AML-193 (cell line): ENCODE results near the gene CYSRT1.
"Not testable (repeated sequence)": the region's sequence is repeated elsewhere in the genome, so short reads cannot be mapped to it uniquely, and the experiment has no call there.

Experiments
- DNase-seq, 2 experiments: peaks; one replicate each; lab custom pipeline; 2025; lab: John Stamatoyannopoulos, UW

Gene CYSRT1

DNA sequence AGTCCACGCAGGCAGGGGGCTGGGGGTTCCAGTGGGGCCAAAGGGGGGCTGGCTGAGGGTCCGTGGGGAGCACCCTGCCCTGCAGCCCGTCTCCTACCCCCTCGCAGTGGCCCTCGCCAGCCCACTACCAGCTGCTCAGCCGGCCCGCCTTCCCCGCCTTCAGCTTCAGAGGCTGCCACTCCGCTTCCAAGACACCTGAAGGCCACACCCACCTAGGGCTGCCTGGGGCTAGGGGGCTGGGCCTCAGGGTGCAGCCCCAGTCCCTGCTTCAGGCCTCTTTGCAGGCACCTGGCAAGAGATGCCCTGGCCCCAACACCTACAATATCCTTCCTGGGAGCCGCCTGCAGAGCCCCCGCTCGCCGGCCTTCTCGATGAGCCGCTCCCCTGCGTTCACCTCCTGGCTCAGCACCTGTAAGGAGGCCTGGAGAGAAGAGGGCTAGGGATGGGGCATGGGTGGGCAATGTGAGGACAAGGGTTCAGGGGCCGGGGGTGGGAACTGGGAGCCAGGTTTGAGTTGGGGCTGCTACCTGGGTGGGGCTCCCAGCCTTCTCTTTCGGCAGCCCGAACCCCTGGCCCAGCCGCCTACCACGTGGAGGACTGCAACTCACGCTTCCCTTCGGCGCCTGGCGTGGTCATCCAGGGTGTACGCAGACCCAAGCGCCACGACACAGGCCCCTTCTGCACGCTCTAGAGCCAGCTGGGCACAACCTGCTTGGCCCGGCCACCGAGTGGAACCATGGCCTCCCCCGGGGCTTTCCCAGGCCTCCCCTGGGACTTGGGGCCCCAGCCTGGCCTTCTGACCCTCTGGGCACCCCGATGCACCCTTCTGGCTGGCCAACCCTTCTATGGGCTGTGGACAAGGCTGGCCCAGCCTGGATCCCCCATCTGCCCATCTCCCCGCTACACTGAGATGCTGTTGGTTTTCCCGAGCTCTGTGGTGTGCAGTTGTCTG, 27.9 kb downstream of the CYSRT1 start:
- no peak for DNase-seq

DNA sequence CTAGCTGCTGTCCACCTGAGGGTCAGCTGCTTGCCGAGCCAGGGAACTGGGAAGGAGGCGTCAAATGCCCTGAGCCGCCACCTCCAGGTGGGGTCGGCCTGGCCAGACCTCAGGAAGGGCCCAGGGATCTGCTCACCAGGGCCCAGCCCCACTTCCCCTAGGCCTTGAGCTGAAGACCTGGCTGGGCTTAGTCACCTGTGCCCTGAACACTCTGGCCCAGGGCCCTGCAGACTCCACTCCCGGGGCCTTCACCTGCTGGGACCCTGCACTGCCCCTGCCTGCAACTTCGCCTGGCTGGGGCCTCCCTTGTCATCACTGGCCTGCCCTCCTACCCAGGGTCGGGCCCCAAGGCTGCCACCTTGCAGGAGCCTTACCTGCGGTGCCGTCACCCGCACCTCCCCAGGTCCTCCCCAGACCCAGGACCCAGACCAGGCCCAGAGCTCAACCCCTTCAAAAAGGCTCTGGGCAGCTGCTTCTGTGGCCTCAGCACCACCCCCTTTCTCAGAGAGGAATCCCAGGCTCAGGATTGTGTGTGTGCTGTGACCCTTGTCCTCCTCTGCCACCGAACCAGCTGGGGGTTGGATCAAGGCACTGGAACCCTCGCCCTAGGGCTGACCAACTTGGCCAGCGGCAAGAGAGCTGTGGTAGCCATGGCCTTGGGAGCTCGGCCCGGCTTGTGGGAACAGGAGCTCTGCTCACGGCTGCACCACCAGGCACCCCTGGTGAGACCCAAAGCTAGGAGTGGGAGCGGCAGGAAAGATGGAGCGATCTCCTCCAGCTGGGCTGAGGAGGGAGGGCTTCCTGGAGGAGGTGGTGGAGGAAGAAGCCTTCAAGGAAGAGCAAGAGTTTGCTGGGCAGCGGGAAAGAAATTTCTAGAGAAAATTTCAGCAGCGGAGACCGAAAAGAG, 29.0 kb downstream of the CYSRT1 start:
- no peak for DNase-seq

DNA sequence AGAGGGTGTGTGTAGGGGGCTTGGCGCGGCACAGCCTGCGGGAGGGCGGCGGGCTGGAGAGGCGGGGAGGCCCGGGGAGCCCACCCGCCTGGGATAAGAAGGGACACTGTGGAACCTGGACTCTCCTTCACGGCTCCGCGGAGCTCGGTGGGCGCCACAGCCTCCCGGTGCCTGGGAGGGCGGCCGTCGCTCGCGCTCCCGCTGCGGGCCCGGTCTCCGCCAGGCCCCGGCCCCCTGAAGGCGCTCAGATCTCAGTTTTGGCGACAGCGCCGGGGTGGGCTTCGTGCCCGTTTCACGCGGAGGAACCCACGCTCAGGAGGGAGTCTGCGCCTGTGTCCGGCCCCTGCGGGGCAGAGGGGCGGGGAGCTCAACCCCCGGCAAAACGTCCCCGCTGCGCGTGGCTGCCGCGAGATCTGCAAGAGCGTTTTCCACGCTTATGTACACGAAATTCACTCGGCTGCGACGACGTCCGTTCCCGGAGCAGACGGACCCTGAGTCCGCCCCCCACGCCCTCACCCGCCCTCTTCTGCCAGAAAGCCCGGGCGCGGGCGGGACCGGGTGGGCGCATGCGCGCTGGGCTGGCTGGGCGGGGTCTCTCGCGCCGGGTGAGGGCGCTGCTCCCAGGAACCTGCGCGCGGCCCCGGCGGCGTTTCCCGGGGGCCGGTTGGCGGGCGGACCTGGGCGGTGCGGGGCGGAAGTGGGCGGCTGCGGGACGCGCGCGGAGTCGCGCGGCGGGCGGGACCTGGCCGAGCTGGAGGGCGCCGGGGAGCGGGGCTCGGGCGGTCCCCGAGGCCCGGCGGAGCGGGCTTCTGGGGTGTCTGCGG, 29.9 kb downstream of the CYSRT1 start, which contains the start of gene NELFB:
NELFB (plus strand) TSS at position 704 of the 824 bp plus-strand sequence.
- peak; percentile 54 to 68 for DNase-seq

DNA sequence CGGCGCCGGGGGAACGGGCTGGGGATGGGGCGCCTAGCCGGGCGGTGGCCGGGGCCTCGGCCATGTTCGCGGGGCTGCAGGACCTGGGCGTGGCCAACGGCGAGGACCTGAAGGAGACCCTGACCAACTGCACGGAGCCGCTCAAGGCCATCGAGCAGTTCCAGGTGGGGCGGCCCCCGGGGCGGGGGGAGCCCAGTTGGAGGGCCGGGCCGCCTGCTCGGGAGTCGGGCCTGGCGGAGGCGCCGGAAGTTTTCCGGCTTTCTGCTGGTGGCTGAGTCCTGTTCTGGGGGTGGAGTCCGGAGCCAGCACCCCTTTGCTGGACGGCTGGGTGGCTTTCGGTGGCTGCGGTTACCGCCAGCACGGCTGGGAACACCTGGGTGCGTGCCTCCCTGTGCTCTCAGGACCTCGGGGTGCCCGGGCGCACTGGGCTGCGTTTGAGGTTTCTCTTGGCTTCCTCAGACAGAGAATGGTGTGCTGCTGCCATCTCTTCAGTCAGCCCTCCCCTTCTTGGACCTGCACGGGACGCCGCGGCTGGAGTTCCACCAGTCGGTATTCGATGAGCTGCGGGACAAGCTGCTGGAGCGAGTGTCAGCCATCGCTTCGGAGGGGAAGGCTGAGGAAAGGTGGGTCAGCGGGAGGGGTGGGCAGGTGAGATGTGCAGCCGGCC, 30.6 kb downstream of the CYSRT1 start:
- peak in 1 of 2 experiments; percentile 13 for DNase-seq

DNA sequence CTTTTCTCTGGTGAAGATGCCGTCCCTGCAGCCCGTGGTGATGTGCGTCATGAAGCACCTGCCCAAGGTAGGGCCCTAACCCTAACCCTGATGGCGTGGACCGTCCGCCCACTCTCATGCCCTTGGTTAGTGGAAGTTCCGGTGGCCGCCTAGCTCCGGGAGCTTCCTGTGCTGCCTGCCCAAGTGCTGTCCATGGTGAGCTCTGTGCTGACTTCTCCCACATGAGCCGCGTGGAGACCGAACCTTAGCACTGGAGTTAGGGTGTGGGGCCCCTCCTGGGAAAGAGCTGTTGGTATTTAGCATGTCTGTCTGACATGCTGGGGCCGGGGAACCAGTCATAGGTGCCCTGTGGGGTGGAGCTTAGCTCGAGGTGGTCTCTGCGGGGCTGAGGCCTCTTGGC, 31.4 kb downstream of the CYSRT1 start:
- no peak for DNase-seq

DNA sequence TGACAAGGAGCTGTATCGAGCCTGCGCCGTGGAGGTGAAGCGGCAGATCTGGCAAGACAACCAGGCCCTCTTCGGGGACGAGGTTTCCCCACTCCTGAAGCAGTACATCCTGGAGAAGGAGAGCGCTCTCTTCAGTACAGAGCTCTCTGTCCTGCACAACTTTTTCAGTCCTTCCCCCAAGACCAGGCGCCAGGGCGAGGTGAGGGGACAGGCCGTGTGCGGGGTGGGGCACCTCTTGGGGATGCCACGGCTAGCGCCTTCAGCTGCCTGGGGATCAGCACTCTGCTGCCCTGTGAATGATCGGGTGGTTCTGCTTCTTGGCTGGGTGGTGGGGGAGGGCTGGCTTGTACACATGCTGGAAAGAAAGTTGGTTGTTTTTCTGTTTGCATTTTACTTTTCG, 31.9 kb downstream of the CYSRT1 start:
- no peak for DNase-seq

DNA sequence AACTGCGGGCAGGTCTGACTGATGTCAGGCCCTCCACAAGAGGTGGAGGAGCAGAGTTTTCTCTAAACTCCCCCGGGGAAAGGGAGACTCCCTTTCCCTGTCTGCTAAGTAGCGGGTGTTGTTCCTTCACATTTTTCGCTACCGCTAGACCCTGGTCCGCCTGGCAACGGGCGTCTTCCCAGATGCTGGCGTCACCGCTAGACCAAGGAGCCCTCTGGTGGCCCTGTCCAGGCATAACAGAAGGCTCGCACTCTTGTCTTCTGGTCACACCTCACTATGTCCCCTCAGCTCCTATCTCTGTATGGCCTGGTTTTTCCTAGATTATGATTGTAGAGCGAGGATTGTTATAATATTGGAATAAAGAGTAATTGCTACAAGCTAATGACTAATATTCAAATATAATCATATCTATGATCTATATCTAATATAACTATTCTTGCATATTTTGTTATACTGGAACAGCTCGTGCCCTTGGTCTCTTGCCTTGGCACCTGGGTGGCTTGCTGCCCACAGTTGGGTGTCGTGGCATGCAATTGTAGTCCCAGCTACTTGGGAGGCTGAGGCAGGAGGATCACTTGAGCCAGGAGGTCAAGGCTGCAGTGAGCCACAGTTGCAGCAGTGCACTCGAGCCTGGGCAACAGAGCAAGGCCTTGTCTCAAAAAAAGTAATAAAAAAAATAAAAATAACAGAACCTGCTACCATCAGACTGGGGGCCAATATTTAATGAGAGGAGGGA, 37.4 kb downstream of the CYSRT1 start:
- DNase-seq, result not testable (repeated sequence)

DNA sequence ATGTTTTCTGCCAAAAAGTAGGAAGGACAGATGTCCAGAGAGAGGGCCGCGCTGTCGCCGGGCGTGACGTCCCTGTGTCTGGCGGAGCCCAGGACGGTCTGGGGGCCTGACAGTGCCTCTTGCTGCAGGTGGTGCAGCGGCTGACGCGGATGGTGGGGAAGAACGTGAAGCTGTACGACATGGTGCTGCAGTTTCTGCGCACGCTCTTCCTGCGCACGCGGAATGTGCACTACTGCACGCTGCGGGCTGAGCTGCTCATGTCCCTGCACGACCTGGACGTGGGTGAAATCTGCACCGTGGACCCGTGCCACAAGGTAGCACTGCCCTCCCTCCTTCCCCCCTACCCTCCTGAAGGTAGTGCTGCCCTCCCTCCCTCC, 37.9 kb downstream of the CYSRT1 start:
- no peak for DNase-seq

DNA sequence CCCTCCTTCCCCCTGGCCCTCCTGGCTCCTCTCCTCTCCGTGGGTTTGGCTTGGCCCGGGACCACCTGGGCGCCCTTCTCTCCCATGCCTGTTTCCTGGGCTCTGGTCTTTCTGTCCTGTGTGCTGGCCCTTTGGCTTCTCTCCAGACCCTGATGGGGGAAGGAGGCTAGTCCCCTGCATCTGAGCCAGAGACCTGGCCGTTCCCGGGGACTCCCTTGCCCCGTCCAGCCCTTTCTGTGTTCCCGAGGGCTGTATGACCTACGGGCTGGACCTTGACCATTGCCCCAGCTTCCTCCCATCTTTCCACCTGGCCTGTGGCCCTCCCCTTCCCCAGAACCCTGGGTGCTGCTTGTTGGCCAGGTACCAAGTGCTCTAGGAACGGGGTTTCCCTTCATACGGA, 38.5 kb downstream of the CYSRT1 start:
- DNase-seq, result no peak

DNA sequence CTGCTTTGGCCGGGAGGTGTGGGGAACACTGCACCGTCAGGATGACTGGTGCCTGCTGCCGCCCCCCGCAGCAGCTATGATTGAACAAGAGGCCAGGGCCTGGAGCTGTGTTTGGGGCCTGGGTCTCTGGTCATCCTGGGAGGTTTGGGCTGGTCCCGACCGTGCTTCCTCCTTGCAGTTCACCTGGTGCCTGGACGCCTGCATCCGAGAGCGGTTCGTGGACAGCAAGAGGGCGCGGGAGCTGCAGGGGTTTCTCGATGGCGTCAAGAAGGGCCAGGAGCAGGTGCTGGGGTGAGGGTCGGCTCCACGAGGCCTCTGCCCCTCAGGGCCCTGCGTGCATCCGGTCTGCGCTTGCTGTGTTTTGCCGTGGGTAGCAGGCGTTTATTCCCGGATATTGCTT, 39.1 kb downstream of the CYSRT1 start:
- DNase-seq, result no peak

DNA sequence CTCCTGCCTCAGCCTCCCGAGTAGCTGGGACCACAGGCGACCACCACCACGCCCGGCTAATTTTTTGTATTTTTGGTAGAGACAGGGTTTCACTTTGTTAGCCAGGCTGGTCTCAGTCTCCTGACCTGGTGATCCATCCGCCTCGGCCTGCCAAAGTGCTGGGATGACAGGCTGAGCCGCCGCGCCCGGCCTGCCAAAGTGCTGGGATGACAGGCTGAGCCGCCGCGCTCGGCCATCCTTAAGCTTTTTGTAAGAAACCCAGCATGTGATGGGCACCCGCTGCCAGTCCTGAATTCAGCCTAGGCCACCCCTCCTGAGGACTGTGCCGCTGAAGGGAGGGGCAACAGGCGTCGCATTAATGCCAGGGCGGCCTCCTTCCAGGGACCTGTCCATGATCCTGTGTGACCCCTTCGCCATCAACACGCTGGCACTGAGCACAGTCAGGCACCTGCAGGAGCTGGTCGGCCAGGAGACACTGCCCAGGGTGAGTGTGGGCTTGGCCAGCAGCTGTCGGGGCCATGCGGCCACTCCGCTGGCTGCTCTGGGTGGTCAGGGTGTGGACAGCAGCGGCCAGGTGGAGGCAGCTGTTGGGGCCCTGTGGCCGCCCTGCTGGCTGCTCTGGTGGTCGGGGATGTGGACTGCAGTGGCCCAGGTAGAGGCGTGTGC, 40.7 kb downstream of the CYSRT1 start:
- no peak for DNase-seq

DNA sequence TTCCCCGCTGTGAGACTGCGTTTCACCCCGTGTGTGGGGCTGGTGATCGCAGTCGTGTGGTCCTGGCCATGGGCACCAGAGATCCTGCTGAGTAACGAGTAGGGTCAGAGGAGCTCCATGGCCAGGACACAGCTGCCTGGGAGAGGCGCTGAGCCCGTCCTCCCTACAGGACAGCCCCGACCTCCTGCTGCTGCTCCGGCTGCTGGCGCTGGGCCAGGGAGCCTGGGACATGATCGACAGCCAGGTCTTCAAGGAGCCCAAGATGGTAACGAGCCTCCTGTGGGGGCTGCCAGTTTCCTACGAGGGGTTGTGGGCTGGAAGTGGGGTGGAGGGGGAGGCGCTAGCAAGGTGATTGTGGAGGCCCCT, 41.2 kb downstream of the CYSRT1 start:
- no peak for DNase-seq

DNA sequence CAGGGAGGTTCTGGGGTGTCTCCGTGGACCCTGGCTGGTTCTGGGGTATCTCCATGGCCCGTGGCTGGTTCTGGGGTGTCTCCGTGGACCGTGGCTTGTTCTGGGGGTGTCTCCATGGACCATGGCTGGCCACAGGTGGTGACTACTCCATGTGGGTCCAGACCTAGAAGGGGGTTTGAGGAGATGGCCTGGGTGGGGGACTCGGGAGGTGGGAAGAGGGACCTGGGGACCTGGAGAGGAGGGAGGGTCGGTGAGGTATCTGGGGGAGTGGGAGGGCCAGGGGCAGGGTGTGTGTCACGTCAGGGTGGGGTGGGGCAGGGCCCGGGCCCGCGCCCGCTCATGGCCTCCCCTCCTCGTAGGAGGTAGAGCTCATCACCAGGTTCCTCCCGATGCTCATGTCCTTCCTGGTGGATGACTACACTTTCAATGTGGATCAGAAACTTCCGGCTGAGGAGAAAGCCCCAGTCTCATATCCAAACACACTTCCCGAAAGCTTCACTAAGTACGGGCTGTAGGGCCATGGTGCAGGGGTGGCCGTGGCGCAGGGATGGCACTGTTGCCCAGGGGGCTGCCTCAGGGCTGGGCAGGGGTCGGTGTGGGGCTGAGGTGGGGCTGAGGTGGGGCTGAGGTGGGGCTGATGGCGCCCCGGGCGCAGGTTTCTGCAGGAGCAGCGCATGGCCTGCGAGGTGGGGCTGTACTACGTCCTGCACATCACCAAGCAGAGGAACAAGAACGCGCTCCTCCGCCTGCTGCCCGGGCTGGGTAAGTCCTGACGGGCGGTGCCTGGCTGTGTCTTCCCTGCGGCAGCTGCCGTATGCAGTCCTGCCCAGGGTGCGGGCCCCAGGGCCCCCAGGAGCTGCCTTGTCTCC, 41.8 kb downstream of the CYSRT1 start:
- DNase-seq, result no peak

DNA sequence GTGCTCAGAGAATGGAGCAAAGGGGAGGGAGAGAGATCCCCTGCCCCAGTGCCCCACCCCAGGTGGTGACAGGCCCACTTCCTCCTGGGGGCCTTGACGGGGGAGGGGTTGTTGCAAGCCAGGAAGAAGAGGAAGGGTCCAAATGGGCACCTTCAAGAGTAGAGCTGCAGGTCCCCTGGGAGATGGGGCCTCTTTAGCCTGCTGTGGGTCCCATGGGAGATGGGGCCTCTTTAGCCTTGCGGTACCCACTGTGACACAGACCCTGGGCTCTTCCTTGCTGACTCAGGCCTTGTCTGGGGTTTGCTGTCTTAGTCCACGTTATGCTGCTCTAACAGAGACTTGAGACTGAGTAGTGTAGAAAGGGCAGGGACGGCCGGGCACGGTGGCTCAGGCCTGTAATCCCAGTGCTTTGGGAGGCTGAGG, 43.0 kb downstream of the CYSRT1 start:
- no peak for DNase-seq

DNA sequence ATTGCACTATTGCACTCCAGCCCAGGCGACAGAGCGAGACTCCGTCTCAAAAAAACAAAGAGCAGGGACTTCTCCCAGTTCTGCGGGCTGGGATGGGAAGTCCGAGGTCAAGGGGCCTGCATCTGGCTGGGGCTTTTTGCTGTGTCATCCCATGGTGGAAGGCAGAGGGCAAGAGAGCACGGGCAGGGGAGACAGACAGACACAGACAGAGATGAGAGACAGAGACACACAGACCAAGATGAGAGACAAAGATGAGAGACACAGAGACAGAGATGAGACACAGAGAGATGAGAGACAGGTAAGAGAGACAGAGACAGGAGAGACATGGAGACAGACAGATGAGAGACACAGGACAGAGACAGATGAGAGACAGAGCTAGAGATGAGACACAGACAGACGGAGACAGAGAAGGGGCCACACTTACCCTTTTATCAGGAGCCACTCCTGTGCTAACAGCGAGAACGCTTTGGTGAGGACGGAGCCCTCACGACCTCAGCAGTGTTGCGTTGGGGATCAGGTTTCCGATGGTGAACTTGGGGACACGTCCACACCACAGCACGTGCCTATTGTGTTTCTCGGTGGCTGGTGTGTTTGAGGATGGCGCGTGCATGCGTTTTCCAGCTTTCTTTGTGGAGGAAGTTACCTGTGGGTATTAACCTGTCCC, 43.7 kb downstream of the CYSRT1 start:
- no peak for DNase-seq

DNA sequence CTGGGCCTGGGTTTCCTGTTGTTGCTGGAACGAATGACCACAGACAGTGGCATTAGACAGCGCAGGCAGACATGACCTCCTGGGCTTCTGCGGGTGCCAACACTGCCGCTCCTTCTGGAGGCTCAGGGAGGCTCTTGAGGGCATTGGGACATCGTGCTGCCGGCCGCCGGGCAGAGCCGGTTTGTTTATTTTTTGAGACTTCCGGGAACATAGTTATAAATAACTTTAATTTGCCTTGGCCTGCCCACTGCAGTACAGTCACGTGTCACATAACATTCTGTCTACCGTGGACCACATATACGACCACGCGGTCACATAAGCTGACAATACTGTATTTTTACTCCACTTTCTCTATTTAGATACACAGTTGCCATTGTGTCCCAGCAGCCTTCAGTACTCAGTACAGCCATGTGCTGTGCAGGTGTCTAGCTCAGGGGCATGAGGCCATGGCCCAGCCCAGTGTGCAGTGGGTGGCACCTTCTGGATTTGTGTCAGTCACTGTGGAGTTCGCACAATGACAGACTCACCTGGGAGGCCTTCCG, 44.3 kb downstream of the CYSRT1 start:
- no peak for DNase-seq

DNA sequence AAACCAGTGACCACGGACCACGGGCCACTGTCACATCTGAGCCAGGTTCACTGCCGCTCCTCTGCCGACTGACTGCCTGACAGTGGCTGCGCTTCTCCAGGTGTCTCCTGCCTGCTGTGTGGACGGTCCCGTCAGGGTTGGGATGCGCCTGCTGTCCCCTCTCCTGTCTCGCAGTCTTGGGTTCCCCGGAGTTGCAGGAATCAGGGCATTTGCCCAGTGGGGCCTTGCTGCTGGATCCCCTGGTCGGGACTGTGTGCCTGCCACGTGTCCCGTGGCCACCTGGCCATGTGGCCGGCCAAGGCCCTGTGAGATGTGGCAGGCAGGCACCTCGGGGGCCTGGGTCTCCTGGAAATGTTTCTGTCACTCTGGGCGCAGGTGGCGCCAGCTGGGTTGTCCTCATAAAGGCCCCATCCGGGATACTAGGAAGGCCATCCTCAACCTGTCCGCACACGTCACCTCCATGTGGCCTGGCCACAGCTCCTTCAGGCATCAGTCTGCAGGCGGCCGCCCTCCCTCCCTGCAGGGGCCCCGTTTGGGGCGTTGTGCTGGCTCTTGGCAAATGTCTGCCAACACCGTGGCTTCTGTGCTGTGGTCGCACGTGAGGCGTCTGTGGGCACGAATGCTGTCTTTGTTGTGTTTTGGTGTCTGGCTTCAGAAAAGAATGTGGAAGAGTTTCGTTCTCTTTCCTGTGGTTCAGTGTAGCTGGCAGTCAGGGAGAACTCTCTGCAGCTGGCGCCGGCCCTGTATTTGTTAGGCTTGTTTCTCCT, 46.1 kb downstream of the CYSRT1 start:
- DNase-seq, result no peak

DNA sequence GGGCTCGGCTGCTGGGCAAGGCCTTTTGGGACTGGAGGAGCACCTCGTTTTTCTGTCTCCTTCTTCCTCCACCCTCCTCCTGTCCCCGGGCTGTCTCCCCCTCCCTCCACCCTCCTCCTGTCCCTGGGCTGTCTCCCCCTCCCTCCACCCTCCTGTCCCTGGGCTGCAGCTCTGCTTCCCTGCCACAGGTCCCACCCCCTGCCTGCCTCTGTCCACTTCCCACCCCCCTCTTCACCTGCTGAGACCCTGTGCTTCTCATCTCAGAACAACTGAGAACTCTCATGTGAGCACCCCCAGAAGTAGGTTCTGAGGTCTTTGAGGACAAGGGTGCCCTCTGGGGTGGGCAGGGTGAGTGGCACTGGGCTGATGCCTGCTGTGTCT, 46.7 kb downstream of the CYSRT1 start:
- DNase-seq, result no peak
